ENCODE measurements around the gene NUDT4. TPM values are rescaled to one million over a fixed set of nuclear protein-coding genes. Genes with fewer than 3 reads are reported as not detected.

The NUDT4 gene
- total and polyA plus RNA-seq, 2 of the 4 experiments (the other 2 are of a cell fraction) = 23.6 to 25.6 TPM

DNA sequence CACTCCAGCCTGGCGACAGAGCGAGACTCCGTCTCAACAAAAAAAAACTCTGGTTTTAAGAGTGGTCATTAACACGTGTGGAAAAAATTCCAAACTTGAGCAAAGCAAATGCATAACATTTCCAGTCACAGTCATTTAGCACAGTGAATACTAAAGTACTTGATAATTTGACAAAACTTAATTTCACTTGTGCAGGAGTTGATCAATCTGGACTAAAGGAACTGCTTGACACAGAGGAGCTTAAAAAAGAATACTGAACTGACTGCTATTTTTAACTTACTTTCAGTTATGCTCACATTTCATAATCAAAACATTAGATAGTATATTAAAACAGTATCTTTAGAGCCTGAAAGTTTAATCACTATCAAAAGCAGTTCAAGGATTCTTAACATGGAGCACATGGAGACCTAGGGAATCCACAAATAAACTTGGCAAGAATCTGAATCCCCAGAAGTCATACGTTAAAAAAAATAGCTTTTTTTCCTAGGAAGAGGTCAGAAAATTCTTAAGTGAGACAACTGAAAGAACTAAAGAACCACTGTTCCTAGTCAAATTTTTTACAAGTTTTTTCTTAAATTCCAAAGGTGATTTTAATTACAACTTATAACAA is 56.6 kb downstream of the NUDT4 start:
- Histone ChIP-seq H3K36me3 (ENCODE audit: control insufficient read depth, insufficient read depth, low read length) (no peaks in the 10 kb centered on the region), H3K56ac (ENCODE audit: extremely low read depth, insufficient read depth, low read length) (no peak overlapping the region), H3K4me2 (ENCODE audit: low read depth, low read length) (peak overlapping the region; percentile 79), H2AK5ac (ENCODE audit: low read depth, low read length) (no peak overlapping the region), H2BK5ac (ENCODE audit: low read depth, low read length, poor library complexity, severe bottlenecking) (peak overlapping the region; percentile 7), H2BK120ac (ENCODE audit: low read depth, low read length) (no peak overlapping the region), H3K4me3 (ENCODE audit: insufficient read depth, low read depth, low read length) (no peak overlapping the region), H3K23ac (ENCODE audit: low read depth, low read length) (no peak overlapping the region), H3K79me1 (ENCODE audit: low read depth in 1 of 2, low read length in 2 of 2) (peaks cover 0 to 42% of the 10 kb centered on the region in 2 experiments; a peak in 2 of 4 replicates), H3K9ac (ENCODE audit: low read depth, low read length) (no peak overlapping the region), H2BK15ac (ENCODE audit: low read depth, low read length) (no peak overlapping the region), H3K14ac (replicated peaks; ENCODE audit: low read depth, low read length) (0 out of 2 replicates have a peak overlapping the region, but pooled peaks have one; percentile 29), H2AK9ac (replicated peaks; ENCODE audit: low read depth, low read length, poor library complexity) (no peak overlapping the region), H3K9me3 (ENCODE audit: control insufficient read depth, insufficient read depth, low read length) (no peaks in the 10 kb centered on the region), H2AFZ (replicated peaks; ENCODE audit: low read length, poor library complexity) (no peak overlapping the region), H3K27me3 (ENCODE audit: control insufficient read depth, insufficient read depth, low read length) (no peaks in the 10 kb centered on the region), H3K9me1 (ENCODE audit: insufficient read depth, low read length) (peaks cover 10% of the 10 kb centered on the region), H3K4ac (ENCODE audit: low read depth, low read length) (no peak overlapping the region), H4K20me1 (ENCODE audit: insufficient read depth, low read length) (peaks cover 93% of the 10 kb centered on the region), H4K5ac (ENCODE audit: low read depth, low read length) (no peak overlapping the region), H4K8ac (ENCODE audit: low read depth in 2 of 2, low read length in 2 of 2) (no peak overlapping the region), H3K27ac (ENCODE audit: insufficient read depth, low read length) (no peak overlapping the region), H2BK20ac (ENCODE audit: low read depth, low read length) (no peak overlapping the region), H3K4me1 (ENCODE audit: control insufficient read depth, insufficient read depth, low read length) (peaks cover 19% of the 10 kb centered on the region), H4K91ac (ENCODE audit: insufficient read depth, low read depth, low read length) (no peak overlapping the region), H3K18ac (ENCODE audit: low read depth, low read length) (no peak overlapping the region)
- intact Hi-C loops (cut with micrococcal nuclease) = no loop called here
- in situ Hi-C loops (cut with MboI; ENCODE audit: low sequenced_read_pairs) = no loop called here
- no CpG with 5 or more reads among the region's 5 CpGs for WGBS, 2 experiments (ENCODE audit: extremely low coverage in 2 of 2, insufficient read length in 1 of 2)
- POLR2A ChIA-PET (ENCODE audit: unreplicated experiment) = interaction anchor here (0.7 kb wide), 1 partner anchor 137 kb away, joined by 4 read pairs; no protein-coding TSS in a partner anchor
- dilution Hi-C loops (cut with HindIII; ENCODE audit: low sequenced_read_pairs, unreplicated experiment) = no loop called here
- DNase-seq = peak; percentile 43
- ATAC-seq (ENCODE audit: low read depth) = peak; percentile 29
- TF ChIP-seq CEBPB (IDR thresholded peaks at IDR 0.05; ENCODE audit: low read depth, low read length) (no peak), NFE2L2 (IDR thresholded peaks at IDR 0.05; ENCODE audit: low read depth, low read length) (no peak), MXI1 (IDR thresholded peaks at IDR 0.05; ENCODE audit: borderline replicate concordance, low read depth, low read length) (no peak), BHLHE40 (IDR thresholded peaks at IDR 0.05; ENCODE audit: low read depth, low read length) (no peak), POLR2A (IDR thresholded peaks at IDR 0.05; ENCODE audit: low read depth, low read length) (no peak), CHD1 (IDR thresholded peaks at IDR 0.05; ENCODE audit: low read depth, low read length) (no peak), SMC3 (IDR thresholded peaks at IDR 0.05; ENCODE audit: low read depth, low read length) (no peak)
- BruUV-seq (replicated peaks) = no TSS peak
- CTCF ChIA-PET = no interaction called here

Data from IMR-90 (cell line).